Vagina (tissue), 2 donors: ENCODE results near the gene PSTK.

Experiments used
- POLR2A ChIP-seq, 2 donors: fragments of 450-650 bp; IDR thresholded peaks; one replicate each; pipeline ENCODE4 v1.6.1; 2017; ENCODE audit warnings: antibody characterized with exemption in 2 of 2, mild to moderate bottlenecking in 2 of 2, moderate library complexity in 2 of 2
- POLR2AphosphoS5 ChIP-seq, 2 donors: sonication (generic); formaldehyde crosslinking; IDR thresholded peaks; one replicate each; pipeline ENCODE4 v1.9.0; 2017; ENCODE audit warnings: antibody characterized with exemption in 2 of 2, mild to moderate bottlenecking in 2 of 2, low read depth in 1 of 2; ENCODE audit not compliant: insufficient read depth in 1 of 2

- TF ChIP-seq POLR2A (IDR thresholded peaks at IDR 0.05), result no peak
- no peak for TF ChIP-seq POLR2AphosphoS5 (IDR thresholded peaks at IDR 0.05; ENCODE audit: insufficient read depth in 1 of 2, low read depth in 1 of 2)
These were observed 18.7 kb downstream of the PSTK start for GRCh38 chr10:122998934-122999333.
